HEK293 (cell line): ENCODE data around the gene CPLX3.
A peak's percentile ranks its signal among the peaks of the same experiment; 100 is the strongest.

Source experiments
- CTCF ChIA-PET: fragments of 350-600 bp; formaldehyde crosslinking; extraction: SDS; loops from one replicate; lab custom pipeline; 2021; ENCODE audit warnings: antibody characterized with exemption; lab: Yijun Ruan, JAX
- POLR2A ChIA-PET: fragments of 300-600 bp; formaldehyde crosslinking; extraction: SDS; loops from one replicate; lab custom pipeline; 2020; ENCODE audit warnings: antibody characterized with exemption, inconsistent platforms; lab: Yijun Ruan, JAX
- H3K27ac ChIP-seq: fragments of 200-500 bp; sonication (Bioruptor generic); 2 replicates; pipeline ENCODE4 v1.5.1; 2014; ENCODE audit warnings: low read depth, low read length, control low read depth, inconsistent platforms; ENCODE audit errors: extremely low read depth
- H3K36me3 ChIP-seq, 2 experiments: fragments of 200-500 bp in 1 of 2; sonication (Bioruptor generic) in 1 of 2; 1 replicate in 1 of 2; 2 replicates in 1 of 2; pipeline ENCODE4 v1.5.1; 2014 to 2017; ENCODE audit warnings: inconsistent platforms in 2 of 2, low read length in 2 of 2; ENCODE audit not compliant: control insufficient read depth in 2 of 2, insufficient read depth in 1 of 2
- H3K4me1 ChIP-seq: fragments of 200-500 bp; sonication (Bioruptor generic); 2 replicates; pipeline ENCODE4 v1.5.1; 2014; ENCODE audit warnings: mild to moderate bottlenecking, low read length, inconsistent platforms; ENCODE audit not compliant: control insufficient read depth, insufficient read depth
- H3K4me3 ChIP-seq: 2 replicates; pipeline ENCODE4 v1.5.1; 2011; ENCODE audit warnings: low read depth, mild to moderate bottlenecking, control low read depth, low read length, moderate library complexity
- H3K9me3 ChIP-seq: fragments of 200-500 bp; sonication (Bioruptor generic); 2 replicates; pipeline ENCODE4 v1.5.1; 2014; ENCODE audit warnings: low read depth, low read length, inconsistent platforms; ENCODE audit not compliant: control insufficient read depth, insufficient read depth
- HOXC10 ChIP-seq: sonication (generic); formaldehyde crosslinking; IDR thresholded peaks from 2 replicates; pipeline ENCODE4 v1.8.1; 2023; ENCODE audit warnings: mild to moderate bottlenecking, missing genetic modification reagents
- IKZF3 ChIP-seq: fragments of 450-650 bp; IDR thresholded peaks from 2 replicates; pipeline ENCODE4 v1.5.0; 2018; ENCODE audit warnings: missing biosample characterization, mild to moderate bottlenecking, missing genetic modification characterization, moderate library complexity
- KLF16 ChIP-seq: fragments of 450-650 bp; formaldehyde crosslinking; IDR thresholded peaks from 2 replicates; pipeline ENCODE4 v1.5.1; 2017; ENCODE audit warnings: missing biosample characterization, missing genetic modification characterization
- OSR2 ChIP-seq: fragments of 450-650 bp; formaldehyde crosslinking; IDR thresholded peaks from 2 replicates; pipeline ENCODE4 v1.5.1; 2016; ENCODE audit warnings: missing biosample characterization, missing genetic modification characterization
- RBAK ChIP-seq: fragments of 450-650 bp; formaldehyde crosslinking; IDR thresholded peaks from 2 replicates; pipeline ENCODE4 v1.5.1; 2016; ENCODE audit warnings: missing biosample characterization, missing genetic modification characterization
- ZBTB21 ChIP-seq: fragments of 450-650 bp; formaldehyde crosslinking; IDR thresholded peaks from 2 replicates; pipeline ENCODE4 v1.5.1; 2017; ENCODE audit warnings: missing biosample characterization, missing genetic modification characterization
- ZBTB6 ChIP-seq: fragments of 450-650 bp; formaldehyde crosslinking; IDR thresholded peaks from 2 replicates; pipeline ENCODE4 v1.5.1; 2017; ENCODE audit warnings: missing biosample characterization, missing genetic modification characterization
- ZFHX2 ChIP-seq: fragments of 450-650 bp; formaldehyde crosslinking; conservative IDR thresholded peaks from 2 replicates; pipeline ENCODE4 v1.5.1; 2016; ENCODE audit warnings: missing biosample characterization, missing genetic modification characterization
- ZNF133 ChIP-seq: fragments of 450-650 bp; formaldehyde crosslinking; IDR thresholded peaks from 2 replicates; pipeline ENCODE4 v1.5.1; 2016; ENCODE audit warnings: missing biosample characterization, missing genetic modification characterization
- ZNF155 ChIP-seq: fragments of 450-650 bp; formaldehyde crosslinking; IDR thresholded peaks from 2 replicates; pipeline ENCODE4 v1.5.1; 2016; ENCODE audit warnings: missing biosample characterization, missing genetic modification characterization
- ZNF184 ChIP-seq: fragments of 450-650 bp; IDR thresholded peaks from 2 replicates; pipeline ENCODE4 v1.5.1; 2018; ENCODE audit warnings: missing biosample characterization, mild to moderate bottlenecking, missing genetic modification characterization
- ZNF24 ChIP-seq: fragments of 450-650 bp; formaldehyde crosslinking; IDR thresholded peaks from 2 replicates; pipeline ENCODE4 v1.5.1; 2016; ENCODE audit warnings: missing biosample characterization, missing genetic modification characterization
- ZNF274 ChIP-seq, 2 experiments: fragments of 200-500 bp in 1 of 2; fragments of 450-650 bp in 1 of 2; sonication (Bioruptor generic) in 1 of 2; formaldehyde crosslinking in 1 of 2; IDR thresholded peaks; 2 replicates each; pipeline versions ENCODE4 v1.5.1 to v1.6.1; 2014 to 2016; ENCODE audit warnings: borderline replicate concordance in 1 of 2, inconsistent platforms in 1 of 2, low read length in 1 of 2, missing biosample characterization in 1 of 2, missing genetic modification characterization in 1 of 2
- ZNF324 ChIP-seq: fragments of 450-650 bp; formaldehyde crosslinking; IDR thresholded peaks from 2 replicates; pipeline ENCODE4 v1.5.1; 2016; ENCODE audit warnings: missing biosample characterization, missing genetic modification characterization
- ZNF335 ChIP-seq: fragments of 450-650 bp; formaldehyde crosslinking; conservative IDR thresholded peaks from 2 replicates; pipeline ENCODE4 v1.5.1; 2016; ENCODE audit warnings: missing biosample characterization, missing genetic modification characterization
- ZNF404 ChIP-seq: fragments of 450-650 bp; formaldehyde crosslinking; IDR thresholded peaks from 2 replicates; pipeline ENCODE4 v1.5.1; 2017; ENCODE audit warnings: missing biosample characterization, missing genetic modification characterization
- ZNF518A ChIP-seq: fragments of 450-650 bp; formaldehyde crosslinking; conservative IDR thresholded peaks from 2 replicates; pipeline ENCODE4 v1.5.1; 2016; ENCODE audit warnings: low read depth, missing biosample characterization, missing genetic modification characterization
- ZNF660 ChIP-seq: fragments of 450-650 bp; IDR thresholded peaks from 2 replicates; pipeline ENCODE4 v1.5.1; 2018; ENCODE audit warnings: missing biosample characterization, mild to moderate bottlenecking, missing genetic modification characterization
- ZNF837 ChIP-seq: fragments of 450-650 bp; formaldehyde crosslinking; IDR thresholded peaks from 2 replicates; pipeline ENCODE4 v1.5.1; 2016; ENCODE audit warnings: missing biosample characterization, missing genetic modification characterization
- ZSCAN16 ChIP-seq: fragments of 450-650 bp; formaldehyde crosslinking; IDR thresholded peaks from 2 replicates; pipeline ENCODE4 v1.5.1; 2016; ENCODE audit warnings: missing biosample characterization, missing genetic modification characterization
- ZSCAN23 ChIP-seq: fragments of 450-650 bp; formaldehyde crosslinking; IDR thresholded peaks from 2 replicates; pipeline ENCODE4 v1.5.1; 2016; ENCODE audit warnings: missing biosample characterization, missing genetic modification characterization
- ZSCAN30 ChIP-seq: fragments of 450-650 bp; IDR thresholded peaks from 2 replicates; pipeline ENCODE4 v1.5.1; 2018; ENCODE audit warnings: missing biosample characterization, mild to moderate bottlenecking, missing genetic modification characterization, moderate library complexity
- ZSCAN5A ChIP-seq: fragments of 450-650 bp; formaldehyde crosslinking; IDR thresholded peaks from 2 replicates; pipeline ENCODE4 v1.5.1; 2016; ENCODE audit warnings: missing biosample characterization, missing genetic modification characterization
- ZXDB ChIP-seq: fragments of 450-650 bp; formaldehyde crosslinking; IDR thresholded peaks from 2 replicates; pipeline ENCODE4 v1.5.1; 2016; ENCODE audit warnings: missing biosample characterization, missing genetic modification characterization
- TF ChIP-seq, protein P1 (sequence below): sonication (generic); formaldehyde crosslinking; IDR thresholded peaks from 2 replicates; pipeline ENCODE4 v1.8.1; 2022; ENCODE audit warnings: mild to moderate bottlenecking, moderate library complexity, missing genetic modification reagents

The CPLX3 gene

GRCh38 chr15:74842581-74843444 is 16.4 kb downstream of the CPLX3 start, which contains the start of gene ULK3 (continued):
- TF ChIP-seq, protein P1, sequence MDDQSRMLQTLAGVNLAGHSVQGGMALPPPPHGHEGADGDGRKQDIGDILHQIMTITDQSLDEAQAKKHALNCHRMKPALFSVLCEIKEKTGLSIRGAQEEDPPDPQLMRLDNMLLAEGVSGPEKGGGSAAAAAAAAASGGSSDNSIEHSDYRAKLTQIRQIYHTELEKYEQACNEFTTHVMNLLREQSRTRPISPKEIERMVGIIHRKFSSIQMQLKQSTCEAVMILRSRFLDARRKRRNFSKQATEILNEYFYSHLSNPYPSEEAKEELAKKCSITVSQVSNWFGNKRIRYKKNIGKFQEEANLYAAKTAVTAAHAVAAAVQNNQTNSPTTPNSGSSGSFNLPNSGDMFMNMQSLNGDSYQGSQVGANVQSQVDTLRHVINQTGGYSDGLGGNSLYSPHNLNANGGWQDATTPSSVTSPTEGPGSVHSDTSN (CRISPR knock-in tag): no peak; the same call in 1 of the 2 replicates
- TF ChIP-seq OSR2 (tag by site-specific recombination) (peak; percentile 53; the same call in 1 of the 2 replicates), ZNF184 (tag by site-specific recombination) (no peak; the same call in 1 of the 2 replicates), ZBTB6 (peak; percentile 55; the same call in 1 of the 2 replicates), ZFHX2 (peak; percentile 100), ZNF133 (no peak; the same call in 1 of the 2 replicates), ZNF518A (tag by site-specific recombination) (no peak), HOXC10 (CRISPR knock-in tag) (no peak), ZSCAN23 (tag by site-specific recombination) (peak; percentile 51)

DNA sequence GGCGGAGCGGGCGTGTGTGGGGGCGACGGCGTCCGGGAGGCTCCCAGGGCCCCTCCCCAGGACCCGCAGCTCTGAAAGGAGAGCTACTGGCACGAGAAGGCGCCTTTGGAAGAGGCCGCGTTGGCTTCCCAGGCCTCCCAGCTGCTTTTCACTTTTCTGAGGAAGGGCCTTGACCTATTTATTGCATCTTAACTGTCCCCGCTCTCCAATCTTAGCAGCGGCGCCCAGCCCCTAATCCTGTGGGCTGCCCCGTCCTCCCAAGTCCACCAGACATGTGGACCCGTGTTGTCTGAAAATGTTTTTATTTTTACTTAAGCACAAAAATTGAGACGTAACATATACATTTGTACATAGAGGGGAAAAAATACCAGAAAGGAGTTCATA is 17.0 kb downstream of the CPLX3 start:
- Histone ChIP-seq H3K4me3 (peak overlapping the region; percentile 30), H3K36me3 (peaks cover 6 to 55% of the 10 kb centered on the region in 2 experiments; a peak in 2 of 3 replicates), H3K4me1 (peaks cover 10% of the 10 kb centered on the region), H3K27ac (peak overlapping the region; percentile 86), H3K9me3 (no peaks in the 10 kb centered on the region)
- CTCF ChIA-PET: interaction anchor here (0.6 to 4.5 kb wide), 10 partner anchors 15 to 107 kb away, joined by 3 to 29 read pairs (median 4); no protein-coding TSS in a partner anchor
- POLR2A ChIA-PET: interaction anchor here (0.5 to 2.3 kb wide), 7 partner anchors 10 to 1472 kb away, joined by 3 to 12 read pairs (median 5); partner anchors contain the start of genes FAM219B and MPI
- TF ChIP-seq ZNF155 (tag by site-specific recombination): no peak
- TF ChIP-seq ZSCAN16 (tag by site-specific recombination): peak; percentile 49; the same call in 1 of the 2 replicates
- TF ChIP-seq ZXDB (tag by site-specific recombination): peak; percentile 13; the same call in 1 of the 2 replicates
- TF ChIP-seq ZSCAN30 (tag by site-specific recombination): peak; percentile 24; the same call in 1 of the 2 replicates
- TF ChIP-seq ZNF324 (tag by site-specific recombination): peak; percentile 53; the same call in 1 of the 2 replicates
- 0 out of 2 replicates have a peak, but pooled peaks have one; percentile 84 for TF ChIP-seq ZSCAN5A (tag by site-specific recombination)
- TF ChIP-seq ZNF660: no peak; the same call in 1 of the 2 replicates
- peak; percentile 5; the same call in 1 of the 2 replicates for TF ChIP-seq KLF16 (tag by site-specific recombination)
- no peak for TF ChIP-seq ZNF274 (IDR thresholded peaks at IDR 0.05; ENCODE audit: low read length)
- TF ChIP-seq ZNF274 (tag by site-specific recombination; IDR thresholded peaks at IDR 0.05; ENCODE audit: borderline replicate concordance): no peak
- 0 out of 2 replicates have a peak, but pooled peaks have one; percentile 14 for TF ChIP-seq ZNF404
- peak; percentile 54 for TF ChIP-seq ZNF335 (tag by site-specific recombination)
- TF ChIP-seq IKZF3: 0 out of 2 replicates have a peak, but pooled peaks have one; percentile 4
- no peak for TF ChIP-seq ZNF837 (tag by site-specific recombination)
- TF ChIP-seq ZBTB6: peak; percentile 4; the same call in 1 of the 2 replicates
- TF ChIP-seq RBAK (tag by site-specific recombination): no peak
- TF ChIP-seq ZNF24 (tag by site-specific recombination): peak; percentile 64; the same call in 1 of the 2 replicates
- 0 out of 2 replicates have a peak, but pooled peaks have one; percentile 39 for TF ChIP-seq ZBTB21
